ENCODE data around the gene DDB1. TPM values are rescaled to one million over a fixed set of nuclear protein-coding genes. Genes with fewer than 3 reads are reported as not detected.

Gene DDB1
- total RNA-seq, 1 donor from 2014 or later, result 130 TPM

DNA sequence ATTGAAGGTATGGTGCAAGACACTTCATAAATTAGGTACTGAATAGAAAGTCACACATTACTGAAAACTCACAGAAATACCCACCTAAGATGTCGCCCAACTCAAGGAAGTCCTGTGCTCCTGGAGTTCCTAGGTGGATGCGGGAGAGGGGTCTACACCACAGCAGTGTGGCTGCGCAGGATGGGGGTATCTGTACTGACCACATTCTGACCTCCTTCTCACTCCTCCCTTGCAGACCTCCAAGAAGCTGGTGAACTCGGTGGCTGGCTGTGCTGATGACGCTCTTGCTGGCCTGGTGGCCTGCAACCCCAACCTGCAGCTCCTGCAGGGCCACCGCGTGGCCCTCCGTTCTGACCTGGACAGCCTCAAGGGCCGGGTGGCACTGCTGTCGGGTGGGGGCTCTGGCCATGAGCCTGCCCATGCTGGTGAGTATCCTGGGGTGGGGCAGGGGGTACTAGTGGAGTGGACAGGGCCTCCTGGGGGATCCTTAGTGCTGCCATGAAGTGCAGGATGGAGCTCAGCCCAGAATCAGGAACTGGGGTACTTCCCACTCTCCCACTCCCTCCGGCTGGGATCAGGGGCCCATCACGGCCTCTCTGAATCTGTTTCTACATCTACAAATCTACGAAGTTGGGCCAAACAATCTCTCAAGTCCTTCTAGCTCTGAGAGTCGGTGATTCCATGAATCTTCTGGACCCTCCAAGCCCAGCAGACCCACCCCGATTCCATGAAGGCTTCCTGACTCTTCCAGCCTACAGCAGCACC is 5.0 kb upstream of the DDB1 start:
- no peak overlapping the region for H3K4me3 ChIP-seq
- no peaks in the 10 kb centered on the region for H3K27me3 ChIP-seq
- no peaks in the 10 kb centered on the region for H3K9me3 ChIP-seq
- TF ChIP-seq, protein P1, sequence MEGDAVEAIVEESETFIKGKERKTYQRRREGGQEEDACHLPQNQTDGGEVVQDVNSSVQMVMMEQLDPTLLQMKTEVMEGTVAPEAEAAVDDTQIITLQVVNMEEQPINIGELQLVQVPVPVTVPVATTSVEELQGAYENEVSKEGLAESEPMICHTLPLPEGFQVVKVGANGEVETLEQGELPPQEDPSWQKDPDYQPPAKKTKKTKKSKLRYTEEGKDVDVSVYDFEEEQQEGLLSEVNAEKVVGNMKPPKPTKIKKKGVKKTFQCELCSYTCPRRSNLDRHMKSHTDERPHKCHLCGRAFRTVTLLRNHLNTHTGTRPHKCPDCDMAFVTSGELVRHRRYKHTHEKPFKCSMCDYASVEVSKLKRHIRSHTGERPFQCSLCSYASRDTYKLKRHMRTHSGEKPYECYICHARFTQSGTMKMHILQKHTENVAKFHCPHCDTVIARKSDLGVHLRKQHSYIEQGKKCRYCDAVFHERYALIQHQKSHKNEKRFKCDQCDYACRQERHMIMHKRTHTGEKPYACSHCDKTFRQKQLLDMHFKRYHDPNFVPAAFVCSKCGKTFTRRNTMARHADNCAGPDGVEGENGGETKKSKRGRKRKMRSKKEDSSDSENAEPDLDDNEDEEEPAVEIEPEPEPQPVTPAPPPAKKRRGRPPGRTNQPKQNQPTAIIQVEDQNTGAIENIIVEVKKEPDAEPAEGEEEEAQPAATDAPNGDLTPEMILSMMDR (IDR thresholded peaks at IDR 0.05), result no peak
- peaks cover 0 to 9% of the 10 kb centered on the region in 2 donors for H3K4me1 ChIP-seq
- H3K27ac ChIP-seq, result no peak overlapping the region
- DNase-seq (ENCODE audit: low spot score in 2 of 2), result no peak
- H3K36me3 ChIP-seq, result peaks cover 9 to 18% of the 10 kb centered on the region in 2 donors
- intact Hi-C loops (cut with DNase I), result no loop called here

GRCh38 chr11:61336171-61336935 is 3.4 kb upstream of the DDB1 start:
- Histone ChIP-seq H3K27ac (peak overlapping the region; percentile 41 to 67), H3K27me3 (no peaks in the 10 kb centered on the region), H3K4me3 (no peak overlapping the region), H3K36me3 (peaks cover 5 to 6% of the 10 kb centered on the region in 2 donors), H3K9me3 (no peaks in the 10 kb centered on the region), H3K4me1 (peaks cover 0 to 17% of the 10 kb centered on the region in 2 donors)
- intact Hi-C loops (cut with DNase I), result loop anchor here (1.0 kb wide), 2 partner anchors 26 to 49 kb away; partner anchors contain the start of gene TMEM138
- TF ChIP-seq, protein P1 (IDR thresholded peaks at IDR 0.05), result peak; percentile 96 to 98 (median 97)
- peak; percentile 27 to 89 for DNase-seq (ENCODE audit: low spot score in 2 of 2)

GRCh38 chr11:61335355-61335710 is 2.4 kb upstream of the DDB1 start:
- no peaks in the 10 kb centered on the region for H3K9me3 ChIP-seq
- H3K4me1 ChIP-seq, result peaks cover 0 to 20% of the 10 kb centered on the region in 2 donors
- H3K27ac ChIP-seq, result peak overlapping the region in 1 of 2 donors; percentile 67
- intact Hi-C loops (cut with DNase I), result no loop called here
- H3K27me3 ChIP-seq, result no peaks in the 10 kb centered on the region
- TF ChIP-seq, protein P1 (IDR thresholded peaks at IDR 0.05), result no peak
- H3K36me3 ChIP-seq, result peaks cover 5 to 6% of the 10 kb centered on the region in 2 donors
- DNase-seq (ENCODE audit: low spot score in 2 of 2), result no peak
- H3K4me3 ChIP-seq, result no peak overlapping the region

GRCh38 chr11:61334434-61335354 is 1.8 kb upstream of the DDB1 start:
- H3K36me3 ChIP-seq, result peaks cover 5 to 6% of the 10 kb centered on the region in 2 donors
- H3K4me3 ChIP-seq, result no peak overlapping the region
- DNase-seq (ENCODE audit: low spot score in 2 of 2), result no peak
- intact Hi-C loops (cut with DNase I), result no loop called here
- TF ChIP-seq, protein P1 (IDR thresholded peaks at IDR 0.05), result no peak
- peaks cover 0 to 20% of the 10 kb centered on the region in 2 donors for H3K4me1 ChIP-seq
- H3K9me3 ChIP-seq, result no peaks in the 10 kb centered on the region
- peak overlapping the region in 1 of 2 donors; percentile 67 for H3K27ac ChIP-seq
- H3K27me3 ChIP-seq, result no peaks in the 10 kb centered on the region

All from ascending aorta (tissue), 2 donors.